Right lobe of liver (tissue), 4 donors: ENCODE measurements around the gene PAX4.

Experiments
- CTCF ChIP-seq, 4 donors: fragments of 200-600 bp in 3 of 4; fragments of 450-650 bp in 1 of 4; IDR thresholded peaks; one replicate each; pipeline versions ENCODE4 v1.5.1 to v1.8.0; 2016 to 2022; ENCODE audit warnings: antibody characterized with exemption in 4 of 4, mild to moderate bottlenecking in 2 of 4
- POLR2A ChIP-seq: fragments of 450-650 bp; IDR thresholded peaks from one replicate; pipeline ENCODE4 v1.6.1; 2017; ENCODE audit warnings: antibody characterized with exemption, mild to moderate bottlenecking
- donor health status: DM: no; HTN: no; CAD: no.
- donor health status: DM: no; HTN: no; CAD: no.
- donor health status: DM: no; HTN: yes; CAD: no.

GRCh38 chr7:127578036-127578684, 39.8 kb downstream of the PAX4 start:
- peak in 2 of 4 donors; percentile 5 to 9 for TF ChIP-seq CTCF (IDR thresholded peaks at IDR 0.05)
- no peak for TF ChIP-seq POLR2A
